CD4-positive, alpha-beta T cell treated with Interleukin-15 for 4 hours (primary cell): ENCODE measurements around the gene CYP27C1.
"Not testable (repeated sequence)": the region's sequence is repeated elsewhere in the genome, so short reads cannot be mapped to it uniquely, and the experiment has no call there.

Source experiments
- DNase-seq: peaks from one replicate; pipeline ENCODE4 v3.0.0-alpha.2; 2020; ENCODE audit warnings: low spot score

The CYP27C1 gene

GRCh38 chr2:127170452-127171197 lies 49.5 kb downstream of the CYP27C1 start:
- DNase-seq: no peak

GRCh38 chr2:127170021-127170420 lies 50.1 kb downstream of the CYP27C1 start:
- DNase-seq: no peak

- DNase-seq: no peak
Observed at GRCh38 chr2:127169066-127169660, 50.9 kb downstream of the CYP27C1 start.

GRCh38 chr2:127166231-127166860 lies 53.8 kb downstream of the CYP27C1 start:
- no peak for DNase-seq

- DNase-seq: no peak
Observed at GRCh38 chr2:127165539-127165935, 54.6 kb downstream of the CYP27C1 start.

GRCh38 chr2:127164761-127165538 lies 55.1 kb downstream of the CYP27C1 start:
- DNase-seq: no peak

- no peak for DNase-seq
Observed at GRCh38 chr2:127163921-127164320, 56.2 kb downstream of the CYP27C1 start.

- DNase-seq: not testable (repeated sequence)
Observed at GRCh38 chr2:127163090-127163406, 57.1 kb downstream of the CYP27C1 start.

- no peak for DNase-seq
Observed at GRCh38 chr2:127162261-127163089, 57.6 kb downstream of the CYP27C1 start.

- DNase-seq: no peak
Observed at GRCh38 chr2:127161176-127162136, 58.6 kb downstream of the CYP27C1 start.

- DNase-seq: no peak
Observed at GRCh38 chr2:127160676-127161075, 59.4 kb downstream of the CYP27C1 start.

GRCh38 chr2:127159543-127159942 lies 60.6 kb downstream of the CYP27C1 start:
- no peak for DNase-seq

- DNase-seq: no peak
Observed at GRCh38 chr2:127158614-127159290, 61.3 kb downstream of the CYP27C1 start.

GRCh38 chr2:127157651-127158485 lies 62.2 kb downstream of the CYP27C1 start:
- DNase-seq: no peak

- DNase-seq: no peak
Observed at GRCh38 chr2:127157114-127157513, 63.0 kb downstream of the CYP27C1 start.

GRCh38 chr2:127155947-127156346 lies 64.2 kb downstream of the CYP27C1 start:
- no peak for DNase-seq

GRCh38 chr2:127155028-127155581 lies 65.0 kb downstream of the CYP27C1 start:
- DNase-seq: no peak

- no peak for DNase-seq
Observed at GRCh38 chr2:127154396-127154795, 65.7 kb downstream of the CYP27C1 start.

- DNase-seq: no peak
Observed at GRCh38 chr2:127153691-127154158, 66.4 kb downstream of the CYP27C1 start.
